Mammary epithelial cell (primary cell): ENCODE results near the gene ATXN1.
"Not testable (repeated sequence)": the region's sequence is repeated elsewhere in the genome, so short reads cannot be mapped to it uniquely, and the experiment has no call there.

Experiments used
- CTCF ChIP-seq, 2 donors: IDR thresholded peaks in 1 of 2; conservative IDR thresholded peaks in 1 of 2; 2 replicates each; pipeline ENCODE4 v1.5.1; 2011 to 2012; ENCODE audit warnings: inconsistent platforms in 2 of 2, low read length in 2 of 2, mild to moderate bottlenecking in 2 of 2, control low read depth in 1 of 2, low read depth in 1 of 2; ENCODE audit not compliant: insufficient read depth in 1 of 2; ENCODE audit errors: extremely low read depth in 1 of 2
- EZH2 ChIP-seq: IDR thresholded peaks from 2 replicates; pipeline ENCODE4 v1.6.1; 2012; ENCODE audit warnings: low read length, inconsistent platforms, borderline replicate concordance

- TF ChIP-seq EZH2; CTCF (conservative IDR thresholded peaks at IDR 0.05 in 1 of 2, IDR thresholded peaks at IDR 0.05 in 1 of 2; ENCODE audit: extremely low read depth in 1 of 2, insufficient read depth in 1 of 2, low read depth in 1 of 2, low read length in 2 of 2): not testable (repeated sequence)
Observed at GRCh38 chr6:16259604-16260003, 501.7 kb downstream of the ATXN1 start.
